Measurements from ENCODE around the gene SPACA7. TPM values are rescaled to one million over a fixed set of nuclear protein-coding genes. Genes with fewer than 3 reads are reported as not detected.
A peak's percentile ranks its signal among the peaks of the same experiment; 100 is the strongest.

The SPACA7 gene
- total and polyA plus RNA-seq, 5 donors, result not detected

DNA sequence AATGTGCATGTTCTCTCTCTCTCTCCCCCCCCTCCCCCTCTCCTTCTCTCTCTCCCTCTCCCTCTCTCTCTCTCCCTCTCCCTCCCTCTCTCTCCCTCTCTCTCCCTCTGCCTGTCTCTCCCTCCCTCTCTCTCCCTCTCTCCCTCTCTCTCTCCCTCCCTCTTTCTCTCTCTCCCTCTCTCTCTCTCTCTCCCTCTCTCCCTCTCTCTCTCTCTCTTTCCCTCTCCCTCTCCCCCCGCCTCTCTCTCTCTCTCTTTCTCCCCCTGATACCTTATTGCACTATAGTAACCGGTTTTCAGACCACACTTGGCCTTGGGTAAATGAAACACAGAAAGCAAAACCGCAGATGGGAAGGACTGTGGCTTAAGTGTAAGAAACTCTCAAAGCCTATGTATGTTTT lies 34.7 kb upstream of the SPACA7 start:
- Histone ChIP-seq H3K4me3 (ENCODE audit: low read length) (no peak overlapping the region), H3K9me3 (ENCODE audit: control insufficient read depth, low read length) (no peaks in the 10 kb centered on the region), H3K27me3 (ENCODE audit: control insufficient read depth, insufficient read depth) (no peaks in the 10 kb centered on the region), H3K4me1 (ENCODE audit: control insufficient read depth, insufficient read depth, low read length) (no peaks in the 10 kb centered on the region), H3K27ac (ENCODE audit: low read length) (no peak overlapping the region)
- ATAC-seq (no peak), DNase-seq (no peak)
- intact Hi-C loops (cut with DNase I), result no loop called here
- WGBS, result 53% methylated on average over 3 of the region's 3 CpGs

DNA sequence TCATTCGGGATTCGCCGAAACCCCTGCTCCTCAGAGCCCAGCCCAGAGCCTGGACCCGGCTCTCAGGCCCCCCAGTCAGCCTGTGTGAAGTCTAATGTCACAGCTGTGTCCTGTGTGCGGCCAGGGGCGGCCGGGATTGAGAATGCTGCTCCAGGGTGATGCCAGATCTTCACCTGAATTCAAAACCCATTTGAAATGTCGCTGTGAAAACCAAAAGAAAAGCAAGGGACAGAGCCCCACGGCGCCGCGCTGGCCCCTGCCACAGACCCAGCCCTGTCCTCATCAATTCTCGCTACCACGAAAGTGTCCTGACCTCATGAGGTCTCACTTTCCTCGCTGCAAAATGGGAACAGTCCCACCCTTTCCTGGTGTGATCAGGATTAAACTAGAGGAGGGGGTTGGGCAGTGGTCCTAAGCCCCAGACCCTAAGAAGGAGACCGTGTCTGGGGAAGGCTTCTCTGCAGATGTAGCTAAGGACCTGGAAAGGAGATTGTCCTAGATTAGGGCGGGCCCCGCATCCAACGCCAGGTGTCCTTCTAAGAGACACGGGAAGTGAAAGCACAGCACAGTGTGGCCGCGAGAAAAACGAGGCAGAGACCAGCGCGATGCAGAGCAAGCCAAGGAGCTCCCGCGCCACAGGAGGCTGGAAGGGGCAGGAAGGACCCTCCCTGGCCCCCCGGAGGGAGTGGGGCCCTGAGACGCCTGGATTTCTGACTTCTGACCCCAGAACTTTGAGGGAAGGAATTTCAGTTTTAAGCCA lies 34.0 kb upstream of the SPACA7 start:
- H3K27ac ChIP-seq (ENCODE audit: low read length), result no peak overlapping the region

DNA sequence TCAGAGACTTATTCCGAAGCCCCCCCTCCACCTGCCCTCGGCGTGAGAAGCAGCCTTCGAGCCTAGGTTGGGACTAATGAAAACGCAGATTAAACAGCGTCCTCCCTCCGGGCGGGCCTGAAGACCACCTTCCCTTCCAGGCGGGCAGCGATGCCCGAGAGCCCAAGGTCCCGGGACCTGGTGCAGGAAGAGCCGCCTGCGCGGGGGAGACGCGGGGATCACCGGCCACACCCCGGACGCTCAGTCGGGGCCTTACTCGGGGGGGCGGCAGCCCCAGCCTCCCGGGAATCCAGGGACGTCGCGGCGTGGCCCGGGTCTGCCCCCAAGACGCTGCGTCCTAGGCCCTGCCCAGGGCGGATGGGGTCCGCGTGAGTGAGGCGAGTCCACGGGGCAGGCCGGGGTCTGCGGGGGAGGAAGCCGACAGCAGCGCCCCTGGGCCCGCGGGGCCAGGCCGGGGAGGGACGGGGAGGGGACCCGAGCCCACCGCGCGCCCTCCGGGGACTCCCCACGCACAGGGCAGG lies 33.3 kb upstream of the SPACA7 start:
- H3K27me3 ChIP-seq (ENCODE audit: control insufficient read depth, insufficient read depth), result no peaks in the 10 kb centered on the region
- no peak for ATAC-seq

More for the DNA sequence above, 34.0 kb upstream of the SPACA7 start:
- DNase-seq, result no peak
- H3K4me3 ChIP-seq (ENCODE audit: low read length), result no peak overlapping the region
- intact Hi-C loops (cut with DNase I), result no loop called here
- H3K4me1 ChIP-seq (ENCODE audit: control insufficient read depth, insufficient read depth, low read length), result no peaks in the 10 kb centered on the region
- 74% methylated on average over 29 of the region's 29 CpGs for WGBS
- no peaks in the 10 kb centered on the region for H3K9me3 ChIP-seq (ENCODE audit: control insufficient read depth, low read length)
- no peak for ATAC-seq
- H3K27me3 ChIP-seq (ENCODE audit: control insufficient read depth, insufficient read depth), result no peaks in the 10 kb centered on the region

DNA sequence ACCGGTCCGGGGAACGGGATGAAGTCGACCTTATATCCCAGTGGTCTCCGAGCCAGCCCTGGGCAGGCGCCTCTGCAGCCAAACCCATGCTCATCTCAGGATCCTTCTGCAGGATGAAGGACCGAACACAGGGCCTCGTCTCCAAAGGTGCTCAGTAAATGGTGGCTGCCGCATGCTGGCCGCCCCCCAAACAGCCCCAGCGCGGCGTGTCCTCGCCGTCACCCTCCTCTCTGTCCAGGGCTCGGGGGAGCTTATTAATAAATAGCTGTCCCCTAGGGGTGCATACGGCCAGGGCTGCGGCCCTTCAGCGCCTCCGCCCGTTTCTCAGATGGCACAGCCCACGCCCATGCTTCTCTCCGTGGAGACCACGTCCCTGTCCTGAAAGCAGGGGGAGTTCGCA lies 32.6 kb upstream of the SPACA7 start:
- Histone ChIP-seq H3K27ac (ENCODE audit: low read length) (no peak overlapping the region), H3K27me3 (ENCODE audit: control insufficient read depth, insufficient read depth) (no peaks in the 10 kb centered on the region), H3K9me3 (ENCODE audit: control insufficient read depth, low read length) (no peaks in the 10 kb centered on the region), H3K4me3 (ENCODE audit: low read length) (no peak overlapping the region), H3K4me1 (ENCODE audit: control insufficient read depth, insufficient read depth, low read length) (no peaks in the 10 kb centered on the region)
- DNase-seq (no peak), ATAC-seq (no peak)
- 83% methylated on average over 25 of the region's 25 CpGs for WGBS
- intact Hi-C loops (cut with DNase I), result no loop called here

More for the DNA sequence above, 33.3 kb upstream of the SPACA7 start:
- WGBS, result 76% methylated on average over 50 of the region's 50 CpGs
- Histone ChIP-seq H3K4me3 (ENCODE audit: low read length) (no peak overlapping the region), H3K4me1 (ENCODE audit: control insufficient read depth, insufficient read depth, low read length) (no peaks in the 10 kb centered on the region), H3K27ac (ENCODE audit: low read length) (no peak overlapping the region), H3K9me3 (ENCODE audit: control insufficient read depth, low read length) (no peaks in the 10 kb centered on the region)
- intact Hi-C loops (cut with DNase I), result no loop called here
- peak in 1 of 3 donors; percentile 45 for DNase-seq

DNA sequence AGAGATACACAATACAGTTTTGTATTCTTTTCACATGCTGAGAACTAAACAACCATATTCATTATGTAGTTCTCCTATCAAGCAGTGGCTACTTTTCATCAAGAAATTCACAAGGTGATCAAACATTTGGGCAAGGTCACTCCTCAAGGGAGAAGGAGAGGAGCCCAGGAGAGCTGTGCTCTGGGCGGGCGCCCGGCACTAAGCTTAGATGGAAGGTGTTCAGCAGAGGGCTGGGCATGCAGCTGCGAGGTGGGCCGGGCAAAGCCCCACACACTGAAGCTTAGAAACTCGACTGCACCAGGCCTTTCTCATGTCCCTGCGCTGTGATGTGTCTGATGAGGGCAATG lies 30.4 kb upstream of the SPACA7 start:
- DNase-seq (no peak), ATAC-seq (no peak)
- no peaks in the 10 kb centered on the region for H3K9me3 ChIP-seq (ENCODE audit: control insufficient read depth, low read length)
- no peak overlapping the region for H3K27ac ChIP-seq (ENCODE audit: low read length)
- 60% methylated on average over 7 of the region's 7 CpGs for WGBS
- no peak overlapping the region for H3K4me3 ChIP-seq (ENCODE audit: low read length)
- no peaks in the 10 kb centered on the region for H3K27me3 ChIP-seq (ENCODE audit: control insufficient read depth, insufficient read depth)
- intact Hi-C loops (cut with DNase I), result no loop called here
- H3K4me1 ChIP-seq (ENCODE audit: control insufficient read depth, insufficient read depth, low read length), result no peaks in the 10 kb centered on the region

DNA sequence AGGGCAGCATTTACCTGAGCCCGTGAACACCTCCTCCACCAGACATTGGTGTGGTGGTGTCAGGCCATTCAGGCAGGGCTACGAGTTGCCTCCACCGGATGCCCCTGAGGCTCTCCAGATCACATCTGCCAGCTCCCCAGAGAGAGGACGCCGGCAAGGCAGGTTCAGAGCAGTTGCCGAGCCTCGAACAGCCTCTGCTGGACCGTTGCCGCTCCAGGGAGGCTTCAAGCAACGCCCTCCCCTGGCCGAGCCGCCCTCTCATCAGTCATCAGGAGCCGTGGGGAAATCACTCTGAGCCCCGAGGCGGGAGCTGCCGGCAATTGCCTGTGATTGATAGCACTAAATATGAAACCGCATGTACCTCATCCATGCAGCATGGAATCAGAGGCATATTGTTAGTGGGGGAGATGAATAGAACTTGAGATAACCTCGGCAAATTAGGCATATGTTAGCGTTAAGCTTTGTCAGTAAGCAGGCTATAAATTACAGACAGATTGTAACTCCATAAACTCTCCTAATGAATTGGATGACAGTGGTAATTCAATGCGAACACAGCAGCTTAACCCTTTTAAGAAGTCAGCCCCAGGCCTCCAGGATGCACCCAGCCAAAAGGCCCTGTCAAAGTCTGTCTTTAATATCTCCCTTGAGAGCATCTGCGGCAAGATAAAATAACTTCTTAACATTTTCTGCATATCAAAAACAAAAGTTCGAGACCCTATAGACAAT lies 29.8 kb upstream of the SPACA7 start:
- intact Hi-C loops (cut with DNase I), result no loop called here
- no peaks in the 10 kb centered on the region for H3K4me1 ChIP-seq (ENCODE audit: control insufficient read depth, insufficient read depth, low read length)
- DNase-seq, result no peak
- H3K27ac ChIP-seq (ENCODE audit: low read length), result no peak overlapping the region
- H3K4me3 ChIP-seq (ENCODE audit: low read length), result no peak overlapping the region
- ATAC-seq, result peak in 1 of 2 donors; percentile 41
- no peaks in the 10 kb centered on the region for H3K9me3 ChIP-seq (ENCODE audit: control insufficient read depth, low read length)
- WGBS, result 13% methylated on average over 22 of the region's 22 CpGs
- no peaks in the 10 kb centered on the region for H3K27me3 ChIP-seq (ENCODE audit: control insufficient read depth, insufficient read depth)

DNA sequence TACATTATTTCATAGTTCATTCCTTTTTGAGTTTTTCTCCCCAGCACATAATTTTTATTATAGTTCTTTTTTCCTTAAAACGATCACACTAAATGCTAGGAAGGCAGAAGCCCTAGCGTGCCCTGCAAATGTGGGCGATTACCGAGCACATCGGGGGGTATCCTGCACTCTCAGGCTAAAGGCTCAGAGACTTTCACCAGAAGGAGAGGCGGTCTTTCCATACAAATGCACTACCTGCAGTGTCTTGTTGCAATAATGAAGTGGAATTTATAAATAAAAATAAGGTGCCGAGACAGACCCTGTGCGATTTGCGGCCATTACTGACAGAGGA lies 29.3 kb upstream of the SPACA7 start:
- no peaks in the 10 kb centered on the region for H3K9me3 ChIP-seq (ENCODE audit: control insufficient read depth, low read length)
- 26% methylated on average over 9 of the region's 9 CpGs for WGBS
- intact Hi-C loops (cut with DNase I), result no loop called here
- no peaks in the 10 kb centered on the region for H3K27me3 ChIP-seq (ENCODE audit: control insufficient read depth, insufficient read depth)
- no peak overlapping the region for H3K27ac ChIP-seq (ENCODE audit: low read length)
- H3K4me3 ChIP-seq (ENCODE audit: low read length), result no peak overlapping the region
- DNase-seq (no peak), ATAC-seq (no peak)
- no peaks in the 10 kb centered on the region for H3K4me1 ChIP-seq (ENCODE audit: control insufficient read depth, insufficient read depth, low read length)

DNA sequence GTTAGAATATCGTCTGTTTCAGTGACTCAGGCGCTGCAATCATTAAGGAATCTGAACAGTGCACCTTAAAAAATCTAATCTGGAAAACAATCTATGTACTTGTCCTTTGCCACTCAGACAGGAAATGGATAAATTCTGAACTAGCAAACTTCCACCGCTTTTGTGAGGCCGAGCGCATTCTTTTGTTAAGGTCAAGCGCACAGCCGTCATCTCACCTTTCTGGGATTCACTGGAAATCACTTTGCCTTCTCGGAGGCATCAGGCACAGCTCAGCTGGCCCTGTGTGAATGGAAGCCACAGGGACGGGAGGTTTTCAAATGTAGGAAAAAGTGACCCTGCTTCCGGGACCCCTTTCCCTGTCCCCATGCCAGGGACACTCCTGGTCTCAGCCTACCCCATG lies 28.2 kb upstream of the SPACA7 start:
- Histone ChIP-seq H3K4me3 (ENCODE audit: low read length) (no peak overlapping the region), H3K27ac (ENCODE audit: low read length) (no peak overlapping the region), H3K4me1 (ENCODE audit: control insufficient read depth, insufficient read depth, low read length) (no peaks in the 10 kb centered on the region), H3K27me3 (ENCODE audit: control insufficient read depth, insufficient read depth) (no peaks in the 10 kb centered on the region), H3K9me3 (ENCODE audit: control insufficient read depth, low read length) (no peaks in the 10 kb centered on the region)
- WGBS, result 61% methylated on average over 10 of the region's 10 CpGs
- DNase-seq (no peak), ATAC-seq (no peak)
- intact Hi-C loops (cut with DNase I), result no loop called here

DNA sequence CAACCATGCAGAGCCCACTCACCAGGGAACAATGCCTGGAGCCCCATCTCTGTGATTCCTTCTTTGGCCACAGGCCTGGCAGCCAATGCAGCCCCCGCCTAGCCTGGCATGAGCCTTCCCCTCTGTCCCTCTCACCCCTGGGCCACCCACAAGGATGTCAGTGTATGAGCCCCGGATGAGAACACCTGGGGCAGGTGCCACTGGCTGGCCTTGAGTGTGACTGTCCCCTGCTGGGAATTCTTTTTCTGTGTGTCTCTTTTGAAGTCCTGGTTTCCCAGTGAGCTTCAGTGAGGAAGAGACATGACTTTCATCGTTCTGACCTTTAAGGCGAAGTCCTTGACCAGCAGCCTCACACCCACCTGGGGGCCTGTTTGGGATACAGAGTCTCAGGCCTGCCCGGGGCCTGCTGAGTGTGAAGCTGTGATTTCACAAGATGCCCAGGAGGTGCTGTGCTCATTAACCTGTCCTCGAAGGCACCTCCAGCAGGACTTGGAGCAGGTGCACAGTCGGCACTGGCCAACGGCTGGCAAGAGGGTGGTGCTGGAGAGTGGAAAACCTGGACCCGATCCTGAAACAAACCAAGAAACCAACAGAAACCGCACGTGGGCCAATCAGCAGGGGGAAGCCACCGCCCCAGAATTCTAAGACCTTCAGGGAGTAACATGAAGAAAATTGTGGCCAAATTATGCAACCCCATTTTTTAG lies 27.4 kb upstream of the SPACA7 start:
- no peak overlapping the region for H3K4me3 ChIP-seq (ENCODE audit: low read length)
- 71% methylated on average over 12 of the region's 12 CpGs for WGBS
- H3K27me3 ChIP-seq (ENCODE audit: control insufficient read depth, insufficient read depth), result no peaks in the 10 kb centered on the region
- intact Hi-C loops (cut with DNase I), result no loop called here
- DNase-seq, result no peak
- H3K4me1 ChIP-seq (ENCODE audit: control insufficient read depth, insufficient read depth, low read length), result no peaks in the 10 kb centered on the region
- no peak for ATAC-seq
- no peak overlapping the region for H3K27ac ChIP-seq (ENCODE audit: low read length)
- H3K9me3 ChIP-seq (ENCODE audit: control insufficient read depth, low read length), result no peaks in the 10 kb centered on the region

DNA sequence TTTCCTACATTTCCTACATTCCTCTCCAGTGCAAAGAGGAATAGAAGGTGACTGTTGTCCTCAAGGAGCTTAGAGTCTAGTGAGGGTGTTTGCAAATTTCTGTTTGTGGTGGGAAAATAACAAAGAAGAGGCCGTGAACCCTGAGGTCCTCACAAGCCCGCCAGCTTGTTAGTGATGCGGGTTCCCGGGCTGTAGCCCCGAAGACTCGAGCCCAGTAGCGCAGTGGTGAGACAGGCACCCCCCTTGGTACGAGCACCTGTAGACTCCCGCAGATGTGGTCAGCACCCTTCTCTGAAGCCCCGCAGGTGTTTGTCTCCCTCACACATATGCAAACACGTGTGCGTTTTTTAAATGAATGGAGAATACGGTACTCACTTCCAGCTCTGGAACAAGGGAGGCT lies 26.5 kb upstream of the SPACA7 start:
- H3K4me3 ChIP-seq (ENCODE audit: low read length), result no peak overlapping the region
- H3K4me1 ChIP-seq (ENCODE audit: control insufficient read depth, insufficient read depth, low read length), result no peaks in the 10 kb centered on the region
- DNase-seq (no peak), ATAC-seq (no peak)
- no peak overlapping the region for H3K27ac ChIP-seq (ENCODE audit: low read length)
- no peaks in the 10 kb centered on the region for H3K9me3 ChIP-seq (ENCODE audit: control insufficient read depth, low read length)
- H3K27me3 ChIP-seq (ENCODE audit: control insufficient read depth, insufficient read depth), result no peaks in the 10 kb centered on the region
- intact Hi-C loops (cut with DNase I), result no loop called here
- WGBS, result 76% methylated on average over 13 of the region's 13 CpGs

DNA sequence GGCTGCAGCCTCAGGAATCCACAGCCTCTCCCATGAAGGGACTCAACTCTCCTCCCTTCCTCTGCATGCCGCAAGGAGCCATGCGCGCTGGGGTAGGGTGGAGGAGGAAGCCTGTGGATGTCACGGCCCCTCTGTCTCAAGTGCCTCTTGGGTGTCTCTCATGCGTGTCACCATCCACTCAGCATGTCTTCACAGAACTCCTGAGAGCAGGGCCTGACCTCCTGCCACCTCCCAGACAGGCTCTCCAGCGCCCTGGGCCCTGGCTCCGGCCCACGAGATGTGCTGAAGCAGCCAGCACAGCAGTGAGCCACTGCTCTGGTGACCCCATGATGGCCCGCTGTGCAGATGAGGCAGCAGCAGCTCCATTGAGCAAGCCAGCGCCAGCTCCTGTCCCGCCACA lies 25.9 kb upstream of the SPACA7 start:
- H3K27ac ChIP-seq (ENCODE audit: low read length), result no peak overlapping the region
- H3K4me3 ChIP-seq (ENCODE audit: low read length), result no peak overlapping the region
- ATAC-seq (no peak), DNase-seq (no peak)
- no peaks in the 10 kb centered on the region for H3K27me3 ChIP-seq (ENCODE audit: control insufficient read depth, insufficient read depth)
- intact Hi-C loops (cut with DNase I), result no loop called here
- H3K9me3 ChIP-seq (ENCODE audit: control insufficient read depth, low read length), result no peaks in the 10 kb centered on the region
- H3K4me1 ChIP-seq (ENCODE audit: control insufficient read depth, insufficient read depth, low read length), result no peaks in the 10 kb centered on the region
- WGBS, result 61% methylated on average over 11 of the region's 11 CpGs

All from right cardiac atrium (tissue), 5 donors.